Caco-2 (cell line): ENCODE results near the gene ASH1L. TPM values are rescaled to one million over a fixed set of nuclear protein-coding genes. Genes with fewer than 3 reads are reported as not detected.

ENCODE experiments used
- BruUV-seq: library from RNA; stranded (reverse); fragments of 400-500 nt; replicated peaks from 2 replicates; lab custom pipeline; 2021; lab: Mats Ljungman, UMichigan
- CTCF ChIA-PET: fragments of 300-600 bp; sonication (Branson Sonifier 250); formaldehyde crosslinking; loops from one replicate; lab custom pipeline; 2022; ENCODE audit warnings: antibody characterized with exemption; lab: Charles Lee
- POLR2A ChIA-PET: fragments of 300-600 bp; sonication (Branson Sonifier 250); formaldehyde crosslinking; loops from one replicate; lab custom pipeline; 2022; ENCODE audit warnings: antibody characterized with exemption; lab: Charles Lee
- DNase-seq, 2 experiments: peaks; one replicate each; pipeline versions ENCODE4 v3.0.0 to v3.0.0-alpha.2; 2020 to 2022
- H3K27me3 ChIP-seq: replicated peaks from 2 replicates; pipeline ENCODE4 v1.6.0; 2011; ENCODE audit warnings: low read length; ENCODE audit not compliant: control insufficient read depth, insufficient read depth
- H3K36me3 ChIP-seq: 2 replicates; pipeline ENCODE4 v1.5.1; 2011; ENCODE audit warnings: low read length; ENCODE audit not compliant: control insufficient read depth, insufficient read depth
- H3K4me1 ChIP-seq: fragments of 250-450 bp; sonication (Bioruptor Pico); 2 replicates; pipeline ENCODE4 v1.5.1; 2020; ENCODE audit warnings: mild to moderate bottlenecking
- H3K4me3 ChIP-seq: 2 replicates; pipeline ENCODE4 v1.5.1; 2011; ENCODE audit warnings: low read depth, mild to moderate bottlenecking, control low read depth, low read length
- H3K9me3 ChIP-seq: fragments of 250-450 bp; sonication (Bioruptor Pico); 2 replicates; pipeline ENCODE4 v1.5.1; 2020; ENCODE audit warnings: mild to moderate bottlenecking, moderate library complexity
- H3K27ac Mint-ChIP-seq: one replicate; pipeline ENCODE4 v1.8.0; 2022; ENCODE audit warnings: mixed read lengths; ENCODE audit not compliant: unreplicated experiment
- H3K27me3 Mint-ChIP-seq: one replicate; pipeline ENCODE4 v1.8.0; 2022; ENCODE audit warnings: mixed read lengths; ENCODE audit not compliant: insufficient read depth, unreplicated experiment
- H3K36me3 Mint-ChIP-seq: one replicate; pipeline ENCODE4 v1.8.0; 2022; ENCODE audit warnings: mild to moderate bottlenecking, mixed read lengths; ENCODE audit not compliant: insufficient read depth, unreplicated experiment
- H3K4me1 Mint-ChIP-seq: one replicate; pipeline ENCODE4 v1.8.0; 2022; ENCODE audit warnings: low read depth, mixed read lengths; ENCODE audit not compliant: unreplicated experiment
- H3K4me3 Mint-ChIP-seq: one replicate; pipeline ENCODE4 v1.8.0; 2022; ENCODE audit warnings: mild to moderate bottlenecking, moderate library complexity, mixed read lengths; ENCODE audit not compliant: unreplicated experiment
- H3K9me3 Mint-ChIP-seq: one replicate; pipeline ENCODE4 v1.8.0; 2022; ENCODE audit warnings: mixed read lengths; ENCODE audit not compliant: unreplicated experiment
- intact Hi-C: fragments of 100-400 bp; cut with micrococcal nuclease; formaldehyde crosslinking; loops from one replicate; pipeline ENCODE4 v1.10.0; 2022; ENCODE audit not compliant: unreplicated experiment
- total RNA-seq: library from RNA; stranded (reverse); gene quantifications from 2 replicates; pipeline ENCODE4 v1.2.3, GENCODE V29; 2022
- TF ChIP-seq, protein P1 (sequence below), 2 experiments: fragments of 200-600 bp in 1 of 2; IDR thresholded peaks; 1 replicate in 1 of 2; 2 replicates in 1 of 2; pipeline versions ENCODE4 v1.5.1 to v1.8.0; 2011 to 2022; ENCODE audit warnings: antibody characterized with exemption in 1 of 2, control low read depth in 1 of 2, inconsistent platforms in 1 of 2, low read depth in 1 of 2, low read length in 1 of 2, mild to moderate bottlenecking in 1 of 2, moderate library complexity in 1 of 2; ENCODE audit not compliant: insufficient read depth in 1 of 2, severe bottlenecking in 1 of 2, unreplicated experiment in 1 of 2

ASH1L gene
- total RNA-seq, 1 experiment from 2014 or later: 39.4 TPM

DNA sequence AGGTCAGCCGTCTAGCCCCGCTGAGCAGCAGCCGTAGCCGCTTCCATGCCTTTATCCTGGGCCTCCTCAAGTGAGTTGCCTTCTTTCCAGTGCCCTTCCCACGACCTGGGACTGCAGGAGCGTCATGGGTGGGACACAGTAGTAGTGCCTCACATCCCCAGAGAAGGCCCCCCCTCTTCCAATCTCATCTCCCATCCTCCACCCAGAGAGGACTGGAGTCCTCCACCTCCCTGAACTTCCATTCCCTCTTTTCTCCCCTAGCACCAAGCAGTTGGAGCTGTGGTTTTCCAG, 237.1 kb downstream of the ASH1L start:
- H3K27ac Mint-ChIP-seq: peak overlapping the region; percentile 88
- CTCF ChIA-PET: interaction anchor here (1.0 to 1.1 kb wide), 2 partner anchors 74 to 75 kb away, joined by 3 to 6 read pairs; no protein-coding TSS in a partner anchor
- TF ChIP-seq, protein P1, sequence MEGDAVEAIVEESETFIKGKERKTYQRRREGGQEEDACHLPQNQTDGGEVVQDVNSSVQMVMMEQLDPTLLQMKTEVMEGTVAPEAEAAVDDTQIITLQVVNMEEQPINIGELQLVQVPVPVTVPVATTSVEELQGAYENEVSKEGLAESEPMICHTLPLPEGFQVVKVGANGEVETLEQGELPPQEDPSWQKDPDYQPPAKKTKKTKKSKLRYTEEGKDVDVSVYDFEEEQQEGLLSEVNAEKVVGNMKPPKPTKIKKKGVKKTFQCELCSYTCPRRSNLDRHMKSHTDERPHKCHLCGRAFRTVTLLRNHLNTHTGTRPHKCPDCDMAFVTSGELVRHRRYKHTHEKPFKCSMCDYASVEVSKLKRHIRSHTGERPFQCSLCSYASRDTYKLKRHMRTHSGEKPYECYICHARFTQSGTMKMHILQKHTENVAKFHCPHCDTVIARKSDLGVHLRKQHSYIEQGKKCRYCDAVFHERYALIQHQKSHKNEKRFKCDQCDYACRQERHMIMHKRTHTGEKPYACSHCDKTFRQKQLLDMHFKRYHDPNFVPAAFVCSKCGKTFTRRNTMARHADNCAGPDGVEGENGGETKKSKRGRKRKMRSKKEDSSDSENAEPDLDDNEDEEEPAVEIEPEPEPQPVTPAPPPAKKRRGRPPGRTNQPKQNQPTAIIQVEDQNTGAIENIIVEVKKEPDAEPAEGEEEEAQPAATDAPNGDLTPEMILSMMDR (IDR thresholded peaks at IDR 0.05; ENCODE audit: insufficient read depth in 1 of 2, low read depth in 1 of 2, low read length in 1 of 2, severe bottlenecking in 1 of 2, unreplicated experiment in 1 of 2): no peak
- H3K4me3 Mint-ChIP-seq: peak overlapping the region; percentile 94
- Histone ChIP-seq H3K36me3 (peaks cover 1% of the 10 kb centered on the region; the same call in 1 of the 2 replicates), H3K4me3 (peak overlapping the region; percentile 88), H3K9me3 (no peaks in the 10 kb centered on the region), H3K27me3 (no peaks in the 10 kb centered on the region), H3K4me1 (peaks cover 11% of the 10 kb centered on the region)
- intact Hi-C loops: loop anchor here (10.0 kb wide), 1 partner anchor 269 kb away; no protein-coding TSS in a partner anchor
- no TSS peak for BruUV-seq
- H3K27me3 Mint-ChIP-seq: no peaks in the 10 kb centered on the region
- H3K9me3 Mint-ChIP-seq: no peaks in the 10 kb centered on the region
- POLR2A ChIA-PET: no interaction called here
- no peak for DNase-seq
- H3K4me1 Mint-ChIP-seq: peaks cover 12% of the 10 kb centered on the region
- H3K36me3 Mint-ChIP-seq: peaks cover 77% of the 10 kb centered on the region

GRCh38 chr1:155324717-155325602, 237.6 kb downstream of the ASH1L start:
- Mint-ChIP-seq H3K27me3 (no peaks in the 10 kb centered on the region), H3K27ac (peak overlapping the region; percentile 88)

More at GRCh38 chr1:155324717-155325602, 237.6 kb downstream of the ASH1L start:
- Histone ChIP-seq H3K27me3 (no peaks in the 10 kb centered on the region), H3K9me3 (no peaks in the 10 kb centered on the region), H3K36me3 (peaks cover 1% of the 10 kb centered on the region; the same call in 1 of the 2 replicates), H3K4me3 (peak overlapping the region; percentile 88), H3K4me1 (peaks cover 11% of the 10 kb centered on the region)
- Mint-ChIP-seq H3K4me3 (peak overlapping the region; percentile 94), H3K36me3 (peaks cover 77% of the 10 kb centered on the region), H3K4me1 (peaks cover 14% of the 10 kb centered on the region), H3K9me3 (no peaks in the 10 kb centered on the region)
- TF ChIP-seq, protein P1 (IDR thresholded peaks at IDR 0.05; ENCODE audit: insufficient read depth in 1 of 2, low read depth in 1 of 2, low read length in 1 of 2, severe bottlenecking in 1 of 2, unreplicated experiment in 1 of 2): peak; percentile 15 to 51
- peak; percentile 75 to 76 for DNase-seq
- intact Hi-C loops: loop anchor here (10.0 kb wide), 1 partner anchor 270 kb away; no protein-coding TSS in a partner anchor
- CTCF ChIA-PET: interaction anchor here (1.0 to 1.1 kb wide), 2 partner anchors 73 to 74 kb away, joined by 3 to 6 read pairs; no protein-coding TSS in a partner anchor
- POLR2A ChIA-PET: interaction anchor here (1.3 kb wide), 1 partner anchor 52 kb away, joined by 16 read pairs; the partner anchor contains the start of gene CLK2
- BruUV-seq: TSS peak; percentile 25
